Endothelial cell of umbilical vein (primary cell): ENCODE measurements around the gene PSMC1. TPM values are rescaled to one million over a fixed set of nuclear protein-coding genes. Genes with fewer than 3 reads are reported as not detected.

Experiments used
- BruUV-seq: library from RNA; stranded (reverse); fragments of 400-500 nt; replicated peaks from 2 replicates; lab custom pipeline; 2021; lab: Mats Ljungman, UMichigan
- CTCF ChIA-PET: fragments of 300-600, 350-600 bp; sonication (Branson Sonifier 250); formaldehyde crosslinking; loops from one replicate; lab custom pipeline; 2021; ENCODE audit warnings: antibody characterized with exemption, inconsistent platforms; lab: Charles Lee
- POLR2A ChIA-PET: fragments of 300-600, 350-600 bp; sonication (Branson Sonifier 250); formaldehyde crosslinking; loops from one replicate; lab custom pipeline; 2021; ENCODE audit warnings: antibody characterized with exemption, inconsistent platforms; lab: Charles Lee
- DNase-seq: peaks from one replicate; pipeline ENCODE4 v3.0.0-alpha.2; 2011; ENCODE audit warnings: low read depth, low spot score
- FAIRE-seq: peaks from 2 replicates; lab custom pipeline; 2011; peaks lifted over from hg19 to GRCh38; lab: Jason Lieb, UNC
- H2AFZ ChIP-seq: 2 replicates; pipeline ENCODE4 v1.6.0; 2012; ENCODE audit warnings: low read depth, low read length, control low read depth, inconsistent platforms
- H3K27ac ChIP-seq: 2 replicates; pipeline ENCODE4 v1.5.1; 2011; ENCODE audit warnings: low read depth, mild to moderate bottlenecking, control low read depth, low read length, moderate library complexity; ENCODE audit not compliant: insufficient read depth
- H3K27me3 ChIP-seq, 2 experiments: 2 replicates each; pipeline versions ENCODE4 v1.6.0 to v1.6.1; 2011; ENCODE audit warnings: low read length in 2 of 2, mixed read lengths in 1 of 2; ENCODE audit not compliant: control insufficient read depth in 2 of 2, insufficient read depth in 2 of 2
- H3K36me3 ChIP-seq, 2 experiments: 2 replicates in 1 of 2; 3 replicates in 1 of 2; pipeline ENCODE4 v1.5.1; 2011; ENCODE audit warnings: low read length in 2 of 2, mild to moderate bottlenecking in 1 of 2, moderate library complexity in 1 of 2; ENCODE audit not compliant: control insufficient read depth in 2 of 2, insufficient read depth in 2 of 2; ENCODE audit errors: extremely low read depth in 1 of 2
- H3K4me1 ChIP-seq: 3 replicates; pipeline ENCODE4 v1.5.1; 2011; ENCODE audit warnings: mild to moderate bottlenecking, low read length; ENCODE audit not compliant: control insufficient read depth, insufficient read depth; ENCODE audit errors: extremely low read depth
- H3K4me2 ChIP-seq: 2 replicates; pipeline ENCODE4 v1.6.1; 2011; ENCODE audit warnings: low read length, control low read depth, mixed read lengths; ENCODE audit not compliant: insufficient read depth
- H3K4me3 ChIP-seq, 3 experiments: fragments of 200-600 bp in 1 of 3; sonication (generic), shearing (Covaris generic) in 1 of 3; replicated peaks in 1 of 3; 2 replicates each; pipeline ENCODE4 v1.5.1; 2011 to 2016; ENCODE audit warnings: control low read depth in 3 of 3, low read length in 3 of 3, mild to moderate bottlenecking in 2 of 3, inconsistent platforms in 1 of 3, low read depth in 1 of 3, moderate library complexity in 1 of 3; ENCODE audit not compliant: insufficient read depth in 1 of 3
- H3K79me2 ChIP-seq: 2 replicates; pipeline ENCODE4 v1.6.0; 2012; ENCODE audit warnings: low read length, inconsistent platforms; ENCODE audit not compliant: control insufficient read depth, insufficient read depth
- H3K9ac ChIP-seq: replicated peaks from 2 replicates; pipeline ENCODE3; 2011; ENCODE audit warnings: low read length, control low read depth; ENCODE audit not compliant: insufficient read depth; ENCODE audit errors: extremely low read depth
- H3K9me1 ChIP-seq: replicated peaks from 3 replicates; pipeline ENCODE4 v1.6.0; 2011; ENCODE audit warnings: mild to moderate bottlenecking, low read length; ENCODE audit not compliant: control insufficient read depth, insufficient read depth; ENCODE audit errors: extremely low read depth
- H3K9me3 ChIP-seq: replicated peaks from 2 replicates; pipeline ENCODE4 v1.5.1; 2012; ENCODE audit warnings: low read length, inconsistent platforms; ENCODE audit not compliant: control insufficient read depth, insufficient read depth
- H4K20me1 ChIP-seq: replicated peaks from 2 replicates; pipeline ENCODE3; 2011; ENCODE audit warnings: mild to moderate bottlenecking, low read length; ENCODE audit not compliant: control insufficient read depth, insufficient read depth; ENCODE audit errors: extremely low read depth
- CTCF ChIP-seq, 2 donors: IDR thresholded peaks; 1 replicate in 1 of 2; 2 replicates in 1 of 2; pipeline ENCODE4 v1.5.1; 2011; ENCODE audit warnings: low read length in 2 of 2, mild to moderate bottlenecking in 2 of 2, moderate library complexity in 2 of 2, control low read depth in 1 of 2, inconsistent platforms in 1 of 2, low read depth in 1 of 2; ENCODE audit not compliant: insufficient read depth in 1 of 2; ENCODE audit errors: extremely low read depth in 1 of 2
- EZH2 ChIP-seq: IDR thresholded peaks from 2 replicates; pipeline ENCODE4 v1.6.1; 2012; ENCODE audit warnings: borderline replicate concordance, low read depth, mild to moderate bottlenecking, moderate library complexity, low read length, inconsistent platforms; ENCODE audit not compliant: severe bottlenecking
- FOS ChIP-seq: IDR thresholded peaks from 2 replicates; pipeline ENCODE4 v1.6.1; 2011; ENCODE audit warnings: mild to moderate bottlenecking, low read length, moderate library complexity, borderline replicate concordance; ENCODE audit not compliant: insufficient read depth
- GATA2 ChIP-seq: IDR thresholded peaks from 2 replicates; pipeline ENCODE4 v1.7.0; 2011; ENCODE audit warnings: low read depth, mild to moderate bottlenecking, moderate library complexity, mixed read lengths, low read length; ENCODE audit not compliant: insufficient read length, insufficient read depth
- JUN ChIP-seq: IDR thresholded peaks from 2 replicates; pipeline ENCODE4 v1.6.1; 2011; ENCODE audit warnings: borderline replicate concordance, low read depth; ENCODE audit not compliant: insufficient read length, insufficient read depth
- MAX ChIP-seq: IDR thresholded peaks from 2 replicates; pipeline ENCODE4 v1.6.1; 2011; ENCODE audit not compliant: insufficient read depth, insufficient read length
- MYC ChIP-seq: IDR thresholded peaks from one replicate; pipeline ENCODE4 v1.6.1; 2011; ENCODE audit warnings: mild to moderate bottlenecking, low read depth, low read length
- POLR2A ChIP-seq: IDR thresholded peaks from 2 replicates; pipeline ENCODE4 v1.6.1; 2012; ENCODE audit warnings: low read depth, mild to moderate bottlenecking, control low read depth, low read length
- POLR2AphosphoS5 ChIP-seq: IDR thresholded peaks from 2 replicates; pipeline ENCODE4 v1.6.1; 2012; ENCODE audit warnings: low read depth, mild to moderate bottlenecking, control low read depth, low read length, moderate library complexity; ENCODE audit not compliant: insufficient read depth
- dilution Hi-C: fragments of 300-500 bp; cut with MboI; formaldehyde crosslinking; loops from one replicate; pipeline ENCODE4 v1.15.0; 2019; ENCODE audit warnings: low sequenced_read_pairs; ENCODE audit not compliant: extremely low pct_ligation_motif_present
- intact Hi-C: fragments of 100-400 bp; cut with micrococcal nuclease; formaldehyde crosslinking; loops from one replicate; pipeline ENCODE4 v1.10.0; 2022
- polyA plus RNA-seq, 4 experiments: library from polyadenylated mRNA; depleted of rRNA in 3 of 4; stranded (reverse) in 3 of 4; unstranded in 1 of 4; fragments of >200 nt; gene quantifications; 2 replicates each; pipeline versions ENCODE4 v1.2.1 to v1.2.3, GENCODE V29; 2011 to 2012; ENCODE audit warnings: missing spikeins in 1 of 4
- total RNA-seq: library from RNA; stranded (reverse); gene quantifications from 2 replicates; pipeline ENCODE4 v1.2.3, GENCODE V29; 2021

PSMC1 gene
- total and polyA plus RNA-seq, 2 donors (not counting 3 experiments of a cell fraction or from before 2014, with no cell fraction given): 77.4 to 129 TPM

GRCh38 chr14:90255871-90256270 lies 482 bp upstream of the PSMC1 start:
- Histone ChIP-seq H3K4me1 (peaks cover 5% of the 10 kb centered on the region), H3K36me3 (peaks cover under 1 to 3% of the 10 kb centered on the region in 2 experiments), H3K79me2 (peaks cover 29% of the 10 kb centered on the region), H3K27ac (no peak overlapping the region), H3K4me2 (peak overlapping the region; percentile 57), H3K4me3 (peak overlapping the region; percentile 50 to 95 (median 77)), H3K27me3 (peaks cover 0 to 2% of the 10 kb centered on the region in 2 experiments), H3K9me3 (no peaks in the 10 kb centered on the region), H4K20me1 (no peaks in the 10 kb centered on the region), H3K9me1 (no peaks in the 10 kb centered on the region), H3K9ac (peak overlapping the region; percentile 94), H2AFZ (peak overlapping the region; percentile 92)
- CTCF ChIA-PET: interaction anchor here (0.7 to 2.0 kb wide), 4 partner anchors 20 to 283 kb away, joined by 3 to 21 read pairs (median 4); no protein-coding TSS in a partner anchor
- dilution Hi-C loops (no loop called here), intact Hi-C loops (loop anchor here (1.0 kb wide), 2 partner anchors 115 to 302 kb away; partner anchors contain the start of gene EFCAB11)
- POLR2A ChIA-PET: no interaction called here
- no peak for DNase-seq
- no peak for TF ChIP-seq EZH2
- no peak for TF ChIP-seq FOS
- TF ChIP-seq MAX: no peak
- TF ChIP-seq POLR2AphosphoS5: no peak
- TF ChIP-seq POLR2A: no peak
- TF ChIP-seq MYC: no peak
- TF ChIP-seq CTCF (IDR thresholded peaks at IDR 0.05; ENCODE audit: extremely low read depth in 1 of 2, insufficient read depth in 1 of 2, low read depth in 1 of 2, low read length in 2 of 2): no peak
- no peak for TF ChIP-seq JUN
- no peak for TF ChIP-seq GATA2
- BruUV-seq: no TSS peak
- FAIRE-seq: no peak
